AML-193 (cell line): ENCODE measurements around the gene DGCR2.

Experiments used
- DNase-seq, 2 experiments: peaks; one replicate each; lab custom pipeline; 2025; lab: John Stamatoyannopoulos, UW

Gene DGCR2

GRCh38 chr22:19146215-19146968 is 24.2 kb upstream of the DGCR2 start:
- no peak for DNase-seq

DNA sequence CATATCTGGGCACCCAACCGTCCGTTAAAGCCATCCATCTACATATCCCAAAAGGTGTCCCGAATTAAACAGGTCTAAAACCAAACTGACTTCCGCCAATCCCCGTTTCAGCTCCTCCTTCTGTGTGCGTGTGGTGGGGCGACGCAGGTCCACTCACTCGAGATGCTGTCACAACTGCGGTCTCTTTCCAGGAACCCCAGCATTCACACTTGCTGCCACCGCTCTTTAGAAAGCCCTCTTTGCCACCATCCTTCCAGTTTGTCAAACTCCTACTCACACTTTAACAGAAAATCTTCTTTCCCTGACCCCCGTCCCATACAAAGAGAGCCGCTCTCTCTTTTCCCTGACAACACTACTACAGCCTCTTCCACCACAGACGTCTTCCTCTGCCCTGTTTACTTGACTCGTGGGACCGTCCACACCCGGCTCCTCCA is 21.8 kb upstream of the DGCR2 start:
- peak in 1 of 2 experiments; percentile 41 for DNase-seq

DNA sequence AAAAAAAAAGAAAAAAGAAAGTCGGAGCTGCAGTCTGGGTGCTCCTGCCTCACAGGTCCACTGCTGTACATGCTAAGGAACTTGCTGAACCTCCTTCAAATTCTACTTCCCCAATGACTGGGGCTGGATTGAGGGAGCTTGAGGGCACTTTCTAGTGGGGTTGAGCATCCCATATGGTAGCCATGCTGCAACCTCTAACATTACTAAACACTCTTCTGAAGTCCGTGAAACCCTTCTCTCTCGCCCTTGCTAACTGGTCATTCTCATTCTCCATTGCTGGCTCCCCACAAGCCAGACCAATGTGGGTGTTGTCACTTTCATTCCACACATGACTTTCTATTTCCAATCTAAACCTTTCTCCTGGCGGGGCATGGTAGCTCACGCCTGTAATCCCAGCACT is 21.0 kb upstream of the DGCR2 start:
- no peak for DNase-seq

- no peak for DNase-seq
Measured at GRCh38 chr22:19142394-19142793, 20.2 kb upstream of the DGCR2 start.

GRCh38 chr22:19139974-19140373 is 17.8 kb upstream of the DGCR2 start:
- no peak for DNase-seq

DNA sequence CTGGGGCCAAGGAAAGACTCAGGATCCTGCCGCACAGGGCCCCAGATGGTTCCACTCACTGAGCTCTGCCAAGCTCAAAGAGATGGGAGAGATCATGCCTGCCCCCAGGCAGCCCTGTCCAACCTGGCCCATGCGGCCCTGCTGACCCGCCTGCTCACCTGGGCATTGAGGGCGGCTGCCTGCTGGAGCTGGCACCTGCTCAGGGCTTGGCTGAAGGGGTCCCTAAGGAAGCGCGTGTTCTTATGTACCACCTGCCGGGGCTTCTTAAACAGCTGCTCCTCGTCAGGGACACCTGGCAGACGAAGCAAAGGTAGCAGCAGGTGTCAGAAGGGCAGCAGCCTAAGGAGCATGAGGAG is 16.8 kb upstream of the DGCR2 start:
- no peak for DNase-seq

GRCh38 chr22:19138217-19139000 is 16.2 kb upstream of the DGCR2 start:
- no peak for DNase-seq

GRCh38 chr22:19137384-19138216 is 15.4 kb upstream of the DGCR2 start:
- no peak for DNase-seq

DNA sequence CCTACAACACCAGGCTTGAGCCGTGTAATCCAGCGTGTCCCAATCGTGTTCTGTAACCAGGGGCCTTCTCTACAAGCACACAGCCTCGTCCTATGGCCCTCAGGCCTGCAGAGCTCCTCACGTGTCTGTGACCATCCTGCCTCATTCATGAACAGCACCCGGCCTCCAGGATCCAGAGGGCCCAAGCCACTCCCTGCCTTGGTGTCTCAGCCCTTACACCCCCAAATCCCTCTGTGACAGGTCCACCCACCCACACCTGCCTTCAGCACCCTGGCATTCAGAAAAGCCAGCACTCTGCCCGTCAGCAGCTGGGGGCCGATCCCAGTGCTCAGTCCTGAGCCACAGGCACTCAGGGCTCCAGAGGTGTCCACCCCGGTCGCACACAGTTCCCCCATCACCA is 14.7 kb upstream of the DGCR2 start:
- no peak for DNase-seq

GRCh38 chr22:19134874-19135273 is 12.7 kb upstream of the DGCR2 start:
- no peak for DNase-seq

- DNase-seq = no peak
Measured at GRCh38 chr22:19134176-19134831, 12.1 kb upstream of the DGCR2 start.

DNA sequence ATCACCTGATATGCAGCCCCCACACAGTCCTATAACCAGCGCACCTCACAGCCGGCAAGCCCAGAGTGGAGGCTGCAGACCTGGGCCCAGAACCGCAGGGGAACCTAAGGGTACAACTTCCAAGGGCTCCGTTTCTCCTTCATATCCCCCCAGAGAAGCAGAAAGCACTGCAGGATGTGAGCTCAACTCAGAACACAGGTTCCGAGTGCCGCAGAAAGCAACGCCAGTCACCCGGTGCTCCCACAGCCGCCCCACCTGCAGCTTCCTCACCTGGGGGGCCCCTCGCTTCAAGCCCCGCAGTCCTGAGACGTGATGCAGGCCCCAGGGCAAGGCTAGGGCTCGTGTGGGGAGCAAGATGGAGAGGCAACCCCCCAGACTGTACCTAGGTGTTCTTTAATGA is 11.3 kb upstream of the DGCR2 start:
- DNase-seq = no peak

DNA sequence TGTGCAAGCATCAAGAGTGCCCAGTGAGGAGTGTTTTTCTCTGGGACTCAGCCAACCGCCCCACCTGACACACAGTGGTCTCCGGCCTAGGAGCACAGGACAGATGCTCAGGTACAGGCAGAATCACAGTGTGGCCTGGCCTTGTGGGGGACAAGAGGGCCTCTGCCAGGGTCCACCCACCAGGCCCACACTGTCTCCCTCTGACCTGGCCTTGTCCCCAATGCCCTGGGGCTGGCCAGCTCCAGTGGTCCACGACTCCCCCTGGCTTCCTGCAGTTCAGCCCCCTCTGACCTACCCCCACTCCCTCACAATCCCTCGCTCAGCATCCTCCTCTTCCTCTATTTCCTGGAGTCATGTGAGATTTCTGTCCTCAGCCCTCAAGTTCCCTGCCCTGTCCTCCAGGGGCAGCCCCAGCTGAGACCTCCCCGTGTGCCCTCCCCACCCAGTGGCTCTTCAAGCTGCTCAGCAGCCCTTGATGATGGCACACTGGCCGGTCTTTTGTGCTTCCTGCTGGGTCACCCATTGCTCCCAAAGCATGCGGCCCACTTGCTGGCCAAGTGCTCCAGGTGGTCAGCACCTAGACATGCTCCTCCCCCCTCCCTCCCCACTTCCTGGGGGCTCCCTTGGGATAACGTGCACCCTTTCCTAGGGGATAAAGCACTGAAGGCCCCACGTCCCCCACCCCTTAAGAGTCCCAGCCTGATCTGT is 10.6 kb upstream of the DGCR2 start:
- DNase-seq = no peak

GRCh38 chr22:19132153-19132552 is 9.9 kb upstream of the DGCR2 start:
- no peak for DNase-seq

GRCh38 chr22:19131685-19132015 is 9.4 kb upstream of the DGCR2 start:
- DNase-seq = no peak

GRCh38 chr22:19130959-19131684 is 8.9 kb upstream of the DGCR2 start, which contains the start of gene TSSK2:
Gene TSSK2, plus strand, starts transcription at chr22:19131308. Its CDS starts 92 bp downstream, at chr22:19131400.
- DNase-seq = no peak

DNA sequence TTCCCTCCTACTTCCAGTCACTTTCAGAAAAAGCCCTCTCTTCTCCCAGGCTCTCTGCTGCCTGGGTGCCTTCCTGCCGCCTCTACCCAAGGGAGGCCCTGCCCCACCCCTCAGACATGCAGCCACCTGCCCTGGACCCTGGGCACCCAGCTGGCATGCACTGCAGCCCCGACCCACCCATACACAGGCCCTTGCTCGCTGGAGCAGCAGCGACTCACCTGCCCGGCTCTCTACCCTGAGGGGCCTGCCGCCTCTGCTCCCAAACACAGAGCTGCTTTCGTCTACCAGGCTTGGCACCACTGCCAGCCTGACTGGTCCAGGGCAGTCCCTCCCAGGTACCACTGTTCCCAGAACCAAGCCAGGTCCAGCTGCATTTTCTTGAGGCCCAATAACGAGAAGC is 7.7 kb upstream of the DGCR2 start:
- no peak for DNase-seq

DNA sequence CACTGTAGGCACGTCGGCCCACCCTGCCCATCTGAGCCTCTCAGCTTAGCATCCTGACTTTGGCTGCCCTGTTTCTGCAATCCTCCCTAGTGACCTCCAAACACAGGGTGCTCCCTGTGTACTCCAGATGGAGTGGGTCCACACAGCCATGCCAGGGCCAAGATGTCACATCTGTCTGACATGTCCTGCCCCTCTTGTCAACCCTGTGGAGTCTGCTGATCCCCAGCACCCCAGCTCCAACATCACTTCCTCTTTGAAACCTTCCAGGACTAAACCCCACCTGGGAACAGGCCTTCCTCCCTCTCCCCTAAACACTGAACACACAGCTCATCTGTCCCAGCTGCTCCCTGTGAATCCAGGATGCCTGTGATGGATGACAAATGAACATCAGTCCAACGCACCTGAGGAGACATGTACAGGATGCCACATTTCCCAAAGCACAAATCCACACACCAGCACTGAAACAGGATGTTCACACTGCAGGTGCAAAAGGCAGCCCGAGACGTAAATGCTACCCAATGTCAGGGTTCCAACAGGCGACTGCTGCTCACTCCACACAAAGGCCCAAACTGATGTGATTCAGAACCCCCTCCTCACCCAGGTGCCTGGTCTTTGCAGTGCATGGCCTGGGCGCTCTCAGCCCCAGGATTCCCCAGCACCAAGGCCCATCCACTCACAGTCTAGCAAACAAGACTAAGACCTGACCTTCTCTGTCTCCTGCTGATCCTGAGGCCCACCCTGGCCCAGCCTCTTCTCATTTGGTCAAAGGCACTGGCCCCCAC is 6.9 kb upstream of the DGCR2 start:
- no peak for DNase-seq

DNA sequence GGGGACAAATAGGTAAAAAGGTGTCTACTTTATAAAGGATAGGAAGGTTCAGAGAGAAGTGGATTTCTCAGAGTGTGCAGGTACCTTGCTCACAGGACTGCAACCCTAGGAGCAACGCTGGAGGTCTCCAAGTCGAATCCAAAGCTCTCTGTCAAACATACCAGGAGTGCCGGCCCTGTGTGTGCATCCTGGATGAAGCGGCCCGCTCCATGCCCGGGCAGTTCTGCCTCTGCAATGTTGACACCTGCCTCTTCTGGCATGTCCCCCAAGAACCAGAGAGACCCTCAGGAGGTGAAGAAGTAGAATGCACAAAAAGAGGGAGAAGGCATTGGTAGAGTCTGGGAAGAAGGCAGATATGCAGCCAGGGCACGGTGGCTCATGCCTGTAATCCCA is 5.8 kb upstream of the DGCR2 start:
- DNase-seq = no peak
